SJCRH30 (cell line): ENCODE data around the gene CYP4A22. TPM values are rescaled to one million over a fixed set of nuclear protein-coding genes. Genes with fewer than 3 reads are reported as not detected.
A peak's percentile ranks its signal among the peaks of the same experiment; 100 is the strongest.

Experiments
- DNase-seq, 2 experiments: peaks; one replicate each; pipeline ENCODE4 v3.0.0-alpha.2; 2015 to 2020
- H3K27ac ChIP-seq: fragments of 250-450 bp; sonication (Bioruptor Pico); 2 replicates; pipeline ENCODE4 v1.5.1; 2020; ENCODE audit warnings: mild to moderate bottlenecking, moderate library complexity
- H3K27me3 ChIP-seq: fragments of 250-450 bp; sonication (Bioruptor Pico); 2 replicates; pipeline ENCODE4 v1.5.1; 2020; ENCODE audit warnings: mild to moderate bottlenecking, moderate library complexity
- H3K36me3 ChIP-seq: fragments of 250-450 bp; sonication (Bioruptor Pico); 2 replicates; pipeline ENCODE4 v1.5.1; 2020; ENCODE audit warnings: mild to moderate bottlenecking, moderate library complexity
- H3K4me1 ChIP-seq: fragments of 250-450 bp; sonication (Bioruptor Pico); 2 replicates; pipeline ENCODE4 v1.5.1; 2020; ENCODE audit warnings: mild to moderate bottlenecking, moderate library complexity
- H3K4me3 ChIP-seq: fragments of 250-450 bp; sonication (Bioruptor Pico); 2 replicates; pipeline ENCODE4 v1.5.1; 2020; ENCODE audit warnings: mild to moderate bottlenecking, moderate library complexity
- H3K9me3 ChIP-seq: fragments of 250-450 bp; sonication (Bioruptor Pico); replicated peaks from 2 replicates; pipeline ENCODE4 v1.5.1; 2020; ENCODE audit warnings: mild to moderate bottlenecking, moderate library complexity
- total RNA-seq: library from RNA; depleted of rRNA; stranded (reverse); fragments of >200 nt; shearing (Covaris generic); gene quantifications from 2 replicates; pipeline ENCODE4 v1.2.3, GENCODE V29; 2014

Gene CYP4A22
- total RNA-seq, 1 experiment from 2014 or later = not detected

GRCh38 chr1:47178654-47179016 is 41.4 kb downstream of the CYP4A22 start:
- H3K27ac ChIP-seq = no peak overlapping the region
- H3K4me1 ChIP-seq = 0 out of 2 replicates have a peak, but pooled peaks cover 2% of the 10 kb centered on the region
- H3K9me3 ChIP-seq = no peaks in the 10 kb centered on the region
- no peak overlapping the region for H3K4me3 ChIP-seq
- no peak for DNase-seq
- peaks cover under 1% of the 10 kb centered on the region; the same call in 1 of the 2 replicates for H3K27me3 ChIP-seq
- no peaks in the 10 kb centered on the region for H3K36me3 ChIP-seq

- H3K27ac ChIP-seq = no peak overlapping the region
- no peaks in the 10 kb centered on the region for H3K9me3 ChIP-seq
- DNase-seq = peak; percentile 91 to 95
- H3K4me3 ChIP-seq = peak overlapping the region; percentile 40
- 0 out of 2 replicates have a peak, but pooled peaks cover 2% of the 10 kb centered on the region for H3K4me1 ChIP-seq
- H3K36me3 ChIP-seq = no peaks in the 10 kb centered on the region
- H3K27me3 ChIP-seq = peaks cover 4% of the 10 kb centered on the region; the same call in 1 of the 2 replicates
These were observed 42.1 kb downstream of the CYP4A22 start for GRCh38 chr1:47179017-47179987.

GRCh38 chr1:47179988-47180563 is 42.8 kb downstream of the CYP4A22 start:
- H3K4me1 ChIP-seq = 0 out of 2 replicates have a peak, but pooled peaks cover 2% of the 10 kb centered on the region
- H3K27ac ChIP-seq = no peak overlapping the region
- H3K36me3 ChIP-seq = no peaks in the 10 kb centered on the region
- no peaks in the 10 kb centered on the region for H3K9me3 ChIP-seq
- peaks cover 4% of the 10 kb centered on the region; the same call in 1 of the 2 replicates for H3K27me3 ChIP-seq
- DNase-seq = no peak
- no peak overlapping the region; the same call in 1 of the 2 replicates for H3K4me3 ChIP-seq

- Histone ChIP-seq H3K9me3 (no peaks in the 10 kb centered on the region), H3K4me1 (0 out of 2 replicates have a peak, but pooled peaks cover 2% of the 10 kb centered on the region), H3K27ac (no peak overlapping the region), H3K4me3 (no peak overlapping the region), H3K27me3 (peaks cover 4% of the 10 kb centered on the region; the same call in 1 of the 2 replicates), H3K36me3 (no peaks in the 10 kb centered on the region)
- no peak for DNase-seq
These were observed 43.4 kb downstream of the CYP4A22 start for GRCh38 chr1:47180603-47181094.

- Histone ChIP-seq H3K4me1 (0 out of 2 replicates have a peak, but pooled peaks cover 2% of the 10 kb centered on the region), H3K9me3 (no peaks in the 10 kb centered on the region), H3K27me3 (peaks cover 4% of the 10 kb centered on the region; the same call in 1 of the 2 replicates), H3K36me3 (no peaks in the 10 kb centered on the region), H3K27ac (no peak overlapping the region), H3K4me3 (no peak overlapping the region)
- DNase-seq = no peak
These were observed 44.1 kb downstream of the CYP4A22 start for GRCh38 chr1:47181095-47181954.

GRCh38 chr1:47181955-47182675 is 44.9 kb downstream of the CYP4A22 start:
- H3K27me3 ChIP-seq = peaks cover 4% of the 10 kb centered on the region; the same call in 1 of the 2 replicates
- H3K9me3 ChIP-seq = no peaks in the 10 kb centered on the region
- DNase-seq = no peak
- H3K36me3 ChIP-seq = no peaks in the 10 kb centered on the region
- no peak overlapping the region for H3K4me3 ChIP-seq
- no peak overlapping the region for H3K27ac ChIP-seq
- 0 out of 2 replicates have a peak, but pooled peaks cover 2% of the 10 kb centered on the region for H3K4me1 ChIP-seq

- peaks cover 4% of the 10 kb centered on the region; the same call in 1 of the 2 replicates for H3K27me3 ChIP-seq
- no peaks in the 10 kb centered on the region for H3K9me3 ChIP-seq
- no peaks in the 10 kb centered on the region for H3K36me3 ChIP-seq
- H3K4me3 ChIP-seq = no peak overlapping the region
- H3K4me1 ChIP-seq = 0 out of 2 replicates have a peak, but pooled peaks cover 2% of the 10 kb centered on the region
- DNase-seq = no peak
- no peak overlapping the region for H3K27ac ChIP-seq
These were observed 45.5 kb downstream of the CYP4A22 start for GRCh38 chr1:47182676-47183235.

- 0 out of 2 replicates have a peak, but pooled peaks cover 2% of the 10 kb centered on the region for H3K4me1 ChIP-seq
- H3K27me3 ChIP-seq = peaks cover 4% of the 10 kb centered on the region; the same call in 1 of the 2 replicates
- no peaks in the 10 kb centered on the region for H3K36me3 ChIP-seq
- H3K4me3 ChIP-seq = no peak overlapping the region
- H3K27ac ChIP-seq = no peak overlapping the region
- DNase-seq = no peak
- H3K9me3 ChIP-seq = no peaks in the 10 kb centered on the region
These were observed 46.3 kb downstream of the CYP4A22 start for GRCh38 chr1:47183308-47184089.

- H3K4me3 ChIP-seq = no peak overlapping the region
- no peak overlapping the region for H3K27ac ChIP-seq
- H3K9me3 ChIP-seq = no peaks in the 10 kb centered on the region
- H3K36me3 ChIP-seq = no peaks in the 10 kb centered on the region
- DNase-seq = no peak
- H3K4me1 ChIP-seq = 0 out of 2 replicates have a peak, but pooled peaks cover 2% of the 10 kb centered on the region
- peaks cover 4% of the 10 kb centered on the region; the same call in 1 of the 2 replicates for H3K27me3 ChIP-seq
These were observed 47.0 kb downstream of the CYP4A22 start for GRCh38 chr1:47184090-47184821.

GRCh38 chr1:47184822-47185677 is 47.8 kb downstream of the CYP4A22 start:
- no peak overlapping the region for H3K4me3 ChIP-seq
- no peak for DNase-seq

More at GRCh38 chr1:47184822-47185677, 47.8 kb downstream of the CYP4A22 start:
- no peaks in the 10 kb centered on the region for H3K9me3 ChIP-seq
- H3K4me1 ChIP-seq = peaks cover 7% of the 10 kb centered on the region; the same call in 1 of the 2 replicates
- no peaks in the 10 kb centered on the region for H3K36me3 ChIP-seq
- peaks cover 4% of the 10 kb centered on the region; the same call in 1 of the 2 replicates for H3K27me3 ChIP-seq
- no peak overlapping the region for H3K27ac ChIP-seq
